Tibial nerve (tissue), 4 donors: ENCODE results near the gene MANBA. TPM values are rescaled to one million over a fixed set of nuclear protein-coding genes. Genes with fewer than 3 reads are reported as not detected.

ENCODE experiments used
- DNase-seq, 2 donors: peaks; one replicate each; pipeline ENCODE4 v3.0.0-alpha.2; 2019; ENCODE audit warnings: low spot score in 2 of 2
- H3K27ac ChIP-seq, 4 donors: fragments of 200-600 bp; sonication (generic) in 3 of 4; one replicate each; pipeline ENCODE4 v1.5.1; 2017 to 2019; ENCODE audit warnings: mild to moderate bottlenecking in 1 of 4
- H3K27me3 ChIP-seq, 2 donors: fragments of 200-600 bp; sonication (generic) in 1 of 2; one replicate each; pipeline versions ENCODE4 v1.5.1 to v1.6.0; 2017 to 2019
- H3K36me3 ChIP-seq, 3 donors: fragments of 200-600 bp; sonication (generic); one replicate each; pipeline ENCODE4 v1.5.1; 2018 to 2019
- H3K4me1 ChIP-seq, 4 donors: fragments of 200-600 bp; sonication (generic) in 3 of 4; one replicate each; pipeline ENCODE4 v1.5.1; 2017 to 2019
- H3K4me3 ChIP-seq, 4 donors: fragments of 200-600 bp; sonication (generic) in 3 of 4; one replicate each; pipeline ENCODE4 v1.5.1; 2017 to 2019; ENCODE audit warnings: mild to moderate bottlenecking in 1 of 4, moderate library complexity in 1 of 4
- H3K9me3 ChIP-seq, 4 donors: fragments of 200-600 bp; sonication (generic) in 3 of 4; one replicate each; pipeline ENCODE4 v1.5.1; 2017 to 2019
- EP300 ChIP-seq, 2 donors: sonication (generic); formaldehyde crosslinking; IDR thresholded peaks; one replicate each; pipeline ENCODE4 v1.6.1; 2017; ENCODE audit warnings: antibody characterized with exemption in 2 of 2, mild to moderate bottlenecking in 1 of 2
- POLR2A ChIP-seq, 2 donors: fragments of 450-650 bp; IDR thresholded peaks; one replicate each; pipeline ENCODE4 v1.6.1; 2017; ENCODE audit warnings: antibody characterized with exemption in 2 of 2, mild to moderate bottlenecking in 2 of 2, moderate library complexity in 2 of 2
- WGBS, 2 donors: methylation state at CpG; one replicate each; pipeline ENCODE4 v1.1.5; 2018; 5-methylcytosine and 5-hydroxymethylcytosine counted together
- total RNA-seq, 4 donors: library from RNA; depleted of rRNA; stranded (reverse); fragments of >200 nt; gene quantifications; one replicate each; pipeline ENCODE4 v1.1.0, GENCODE V29; 2016
- TF ChIP-seq, protein P1 (sequence below), 5 experiments: fragments of 200-600 bp in 3 of 5; fragments of 450-650 bp in 2 of 5; sonication (generic) in 3 of 5; IDR thresholded peaks; one replicate each; pipeline ENCODE4 v1.5.1; 2016 to 2019; ENCODE audit warnings: antibody characterized with exemption in 5 of 5, mild to moderate bottlenecking in 3 of 5, moderate library complexity in 2 of 5

The MANBA gene
- total RNA-seq, 4 donors from 2014 or later: 26.1 to 38.1 (median 31.9) TPM

DNA sequence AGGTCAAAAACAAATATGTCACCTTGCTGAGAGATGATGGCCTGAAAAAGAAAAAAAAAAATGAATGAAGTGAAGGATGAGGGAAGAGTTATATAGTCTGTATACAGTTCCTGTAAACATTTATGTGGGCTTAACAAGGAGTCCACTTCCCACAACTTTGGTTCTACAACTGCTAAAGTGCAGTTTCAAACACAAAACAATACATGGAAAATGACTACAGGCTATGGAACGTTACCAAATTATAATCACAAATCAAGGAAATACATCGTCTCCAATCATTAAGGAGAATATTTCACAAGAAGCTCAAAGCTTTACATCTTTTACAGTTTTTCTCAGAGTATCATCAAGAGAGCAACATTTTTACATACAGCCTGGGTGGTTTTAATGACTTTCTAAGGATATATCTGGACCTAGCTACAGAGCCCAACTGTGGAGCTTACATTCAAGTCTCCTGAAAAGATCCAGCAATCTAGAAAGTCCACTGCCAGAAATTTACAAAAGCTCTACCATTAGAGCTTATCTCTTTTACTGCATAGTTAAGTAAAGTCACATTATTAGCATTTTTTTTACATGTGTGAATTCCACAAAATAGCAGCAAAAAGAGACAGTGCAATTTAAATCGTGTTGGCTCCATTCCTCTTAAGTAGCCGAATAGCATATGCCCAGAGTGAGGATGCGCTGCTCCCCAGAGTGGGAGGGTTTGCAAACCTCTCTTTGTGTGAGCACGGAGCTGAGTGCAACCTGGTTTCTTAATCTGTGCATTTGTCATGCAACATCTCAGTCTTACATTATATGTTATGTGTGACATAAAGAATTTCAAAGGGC, 128.3 kb downstream of the MANBA start:
- TF ChIP-seq, protein P1, sequence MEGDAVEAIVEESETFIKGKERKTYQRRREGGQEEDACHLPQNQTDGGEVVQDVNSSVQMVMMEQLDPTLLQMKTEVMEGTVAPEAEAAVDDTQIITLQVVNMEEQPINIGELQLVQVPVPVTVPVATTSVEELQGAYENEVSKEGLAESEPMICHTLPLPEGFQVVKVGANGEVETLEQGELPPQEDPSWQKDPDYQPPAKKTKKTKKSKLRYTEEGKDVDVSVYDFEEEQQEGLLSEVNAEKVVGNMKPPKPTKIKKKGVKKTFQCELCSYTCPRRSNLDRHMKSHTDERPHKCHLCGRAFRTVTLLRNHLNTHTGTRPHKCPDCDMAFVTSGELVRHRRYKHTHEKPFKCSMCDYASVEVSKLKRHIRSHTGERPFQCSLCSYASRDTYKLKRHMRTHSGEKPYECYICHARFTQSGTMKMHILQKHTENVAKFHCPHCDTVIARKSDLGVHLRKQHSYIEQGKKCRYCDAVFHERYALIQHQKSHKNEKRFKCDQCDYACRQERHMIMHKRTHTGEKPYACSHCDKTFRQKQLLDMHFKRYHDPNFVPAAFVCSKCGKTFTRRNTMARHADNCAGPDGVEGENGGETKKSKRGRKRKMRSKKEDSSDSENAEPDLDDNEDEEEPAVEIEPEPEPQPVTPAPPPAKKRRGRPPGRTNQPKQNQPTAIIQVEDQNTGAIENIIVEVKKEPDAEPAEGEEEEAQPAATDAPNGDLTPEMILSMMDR (IDR thresholded peaks at IDR 0.05): no peak
- no peak for TF ChIP-seq EP300 (IDR thresholded peaks at IDR 0.05)
- no peak for TF ChIP-seq POLR2A (IDR thresholded peaks at IDR 0.05)
- Histone ChIP-seq H3K4me3 (no peak overlapping the region), H3K36me3 (peaks cover 0 to 42% (median 0%) of the 10 kb centered on the region in 3 donors), H3K27me3 (no peaks in the 10 kb centered on the region), H3K9me3 (no peaks in the 10 kb centered on the region), H3K4me1 (no peaks in the 10 kb centered on the region), H3K27ac (no peak overlapping the region)
- DNase-seq: no peak
- WGBS, 2 donors: 52 to 67% methylated on average over 6 of the region's 6 CpGs

- 80 to 85% methylated on average over 7 of the region's 7 CpGs for WGBS, 2 donors
- Histone ChIP-seq H3K36me3 (peaks cover 0 to 34% (median 0%) of the 10 kb centered on the region in 3 donors), H3K27ac (no peak overlapping the region)
Observed at GRCh38 chr4:102631616-102632015, 129.2 kb downstream of the MANBA start.

GRCh38 chr4:102629673-102630072, 131.1 kb downstream of the MANBA start:
- no peak for TF ChIP-seq EP300 (IDR thresholded peaks at IDR 0.05)
- TF ChIP-seq, protein P1 (IDR thresholded peaks at IDR 0.05): no peak
- TF ChIP-seq POLR2A (IDR thresholded peaks at IDR 0.05): no peak
- no peaks in the 10 kb centered on the region for H3K27me3 ChIP-seq
- WGBS, 2 donors: 89 to 92% methylated on average over 13 of the region's 13 CpGs

More at GRCh38 chr4:102631616-102632015, 129.2 kb downstream of the MANBA start:
- no peak for TF ChIP-seq POLR2A (IDR thresholded peaks at IDR 0.05)
- TF ChIP-seq EP300 (IDR thresholded peaks at IDR 0.05): no peak
- TF ChIP-seq, protein P1 (IDR thresholded peaks at IDR 0.05): no peak
- H3K4me3 ChIP-seq: no peak overlapping the region
- H3K9me3 ChIP-seq: no peaks in the 10 kb centered on the region
- no peaks in the 10 kb centered on the region for H3K27me3 ChIP-seq
- H3K4me1 ChIP-seq: no peaks in the 10 kb centered on the region
- DNase-seq: no peak

DNA sequence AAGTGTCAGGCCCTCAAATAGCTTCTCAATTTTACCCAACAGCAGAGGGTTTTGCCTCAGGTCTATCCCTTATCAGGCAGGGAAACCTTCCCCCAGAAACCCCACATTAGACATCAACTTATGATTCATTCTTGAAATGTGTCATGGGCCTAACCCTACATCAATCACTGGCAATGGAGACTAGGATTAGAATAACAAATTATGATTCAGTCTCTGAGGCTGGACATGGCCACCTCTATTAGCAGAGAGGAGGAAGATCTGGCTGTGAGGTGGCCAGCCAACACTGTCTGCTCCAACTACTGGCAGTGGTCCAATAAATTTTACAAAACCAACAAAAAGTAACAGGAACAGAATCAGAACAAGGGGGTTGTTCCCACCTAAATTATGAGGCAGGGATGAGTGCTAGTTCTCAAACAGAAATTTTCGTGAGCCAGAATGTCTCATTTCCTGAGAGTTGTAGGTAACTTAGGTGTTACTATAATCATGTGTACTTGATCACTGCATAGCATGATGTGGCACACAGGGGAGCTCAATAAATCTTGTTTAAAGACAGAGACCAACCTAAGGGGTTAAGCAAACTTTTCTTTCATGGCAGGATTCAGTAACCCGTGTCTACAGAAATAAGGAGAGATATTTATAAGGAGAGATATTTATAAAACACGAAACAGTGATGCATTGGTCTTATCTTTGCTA, 132.8 kb downstream of the MANBA start:
- no peak for DNase-seq
- H3K9me3 ChIP-seq: no peaks in the 10 kb centered on the region
- H3K27me3 ChIP-seq: no peaks in the 10 kb centered on the region
- peaks cover 0 to 8% (median 2%) of the 10 kb centered on the region in 4 donors for H3K4me1 ChIP-seq
- WGBS, 2 donors: 72 to 77% methylated on average over 3 of the region's 3 CpGs
- TF ChIP-seq, protein P1 (IDR thresholded peaks at IDR 0.05): no peak
- TF ChIP-seq POLR2A (IDR thresholded peaks at IDR 0.05): no peak
- TF ChIP-seq EP300 (IDR thresholded peaks at IDR 0.05): no peak
- no peak overlapping the region for H3K27ac ChIP-seq
- H3K4me3 ChIP-seq: no peak overlapping the region
- H3K36me3 ChIP-seq: peaks cover 0 to 10% (median 0%) of the 10 kb centered on the region in 3 donors

More at GRCh38 chr4:102629673-102630072, 131.1 kb downstream of the MANBA start:
- Histone ChIP-seq H3K4me3 (no peak overlapping the region), H3K9me3 (no peaks in the 10 kb centered on the region), H3K27ac (no peak overlapping the region), H3K36me3 (peaks cover 0 to 21% (median 0%) of the 10 kb centered on the region in 3 donors), H3K4me1 (peaks cover 0 to 8% (median 2%) of the 10 kb centered on the region in 4 donors)
- no peak for DNase-seq
